Thoracic aorta (tissue), 2 donors: ENCODE measurements around the gene CYFIP1. TPM values are rescaled to one million over a fixed set of nuclear protein-coding genes. Genes with fewer than 3 reads are reported as not detected.

Source experiments
- ATAC-seq: fragments of 150-250 bp; one replicate; pipeline ENCODE4 v1.8.0; 2017; ENCODE audit warnings: low read depth; ENCODE audit not compliant: insufficient number of reproducible peaks, low FRiP score
- DNase-seq: peaks from one replicate; pipeline ENCODE4 v3.0.0-alpha.2; 2020; ENCODE audit warnings: low spot score
- H3K27ac ChIP-seq, 2 donors: fragments of 200-600 bp; sonication (generic); 1 replicate in 1 of 2; 2 replicates in 1 of 2; pipeline ENCODE4 v1.5.1; 2016; ENCODE audit warnings: mild to moderate bottlenecking in 2 of 2, moderate library complexity in 2 of 2
- H3K27me3 ChIP-seq: fragments of 200-600 bp; sonication (generic); replicated peaks from 2 replicates; pipeline ENCODE4 v1.6.0; 2016; ENCODE audit warnings: mild to moderate bottlenecking; ENCODE audit not compliant: insufficient read depth
- H3K36me3 ChIP-seq: fragments of 200-600 bp; sonication (generic); one replicate; pipeline ENCODE4 v1.5.1; 2016
- H3K4me1 ChIP-seq, 2 donors: fragments of 200-600 bp; sonication (generic); 1 replicate in 1 of 2; 2 replicates in 1 of 2; pipeline versions ENCODE4 v1.5.1 to v1.6.0; 2016; ENCODE audit warnings: low read depth in 2 of 2, mild to moderate bottlenecking in 1 of 2; ENCODE audit not compliant: control insufficient read depth in 1 of 2
- H3K4me3 ChIP-seq: fragments of 200-600 bp; sonication (generic); 2 replicates; pipeline ENCODE4 v1.5.1; 2016; ENCODE audit warnings: mild to moderate bottlenecking
- H3K9me3 ChIP-seq: fragments of 200-600 bp; sonication (generic); 2 replicates; pipeline ENCODE4 v1.5.1; 2016
- CTCF ChIP-seq: fragments of 200-600 bp; sonication (generic); IDR thresholded peaks from one replicate; pipeline ENCODE4 v1.5.1; 2019; ENCODE audit warnings: antibody characterized with exemption
- total RNA-seq, 2 donors: library from RNA; depleted of rRNA; stranded (reverse); fragments of >200 nt; gene quantifications; one replicate each; pipeline versions ENCODE4 v1.1.0 to v1.2.3, GENCODE V29; 2016

The CYFIP1 gene
- total RNA-seq, 2 donors from 2014 or later: 112 to 150 TPM

DNA sequence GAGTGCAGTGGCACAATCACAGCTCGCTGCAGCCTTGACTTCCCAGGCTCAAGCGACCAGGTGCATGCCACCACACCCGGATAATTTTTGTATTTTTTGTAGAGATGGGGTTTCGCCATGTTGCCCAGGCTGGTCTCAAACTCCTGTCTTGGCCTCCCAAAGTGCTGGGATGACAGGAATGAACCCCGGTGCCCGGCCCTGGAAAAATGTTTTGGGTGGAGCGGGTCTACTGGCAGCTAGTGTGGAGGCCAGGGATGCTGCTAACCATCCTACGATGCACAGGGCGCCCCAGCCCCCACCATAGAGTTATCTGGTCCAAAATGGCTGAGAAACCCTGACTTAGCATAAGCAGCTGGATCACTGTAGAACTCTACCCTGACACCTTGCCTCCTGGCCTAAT, 106.3 kb downstream of the CYFIP1 start:
- peaks cover 65% of the 10 kb centered on the region for H3K36me3 ChIP-seq
- no peak for ATAC-seq
- peaks cover 0 to 3% of the 10 kb centered on the region in 2 donors for H3K4me1 ChIP-seq
- DNase-seq: no peak
- TF ChIP-seq CTCF: no peak
- H3K4me3 ChIP-seq: no peak overlapping the region
- no peak overlapping the region for H3K27ac ChIP-seq
- H3K9me3 ChIP-seq: no peaks in the 10 kb centered on the region
- no peaks in the 10 kb centered on the region for H3K27me3 ChIP-seq

DNA sequence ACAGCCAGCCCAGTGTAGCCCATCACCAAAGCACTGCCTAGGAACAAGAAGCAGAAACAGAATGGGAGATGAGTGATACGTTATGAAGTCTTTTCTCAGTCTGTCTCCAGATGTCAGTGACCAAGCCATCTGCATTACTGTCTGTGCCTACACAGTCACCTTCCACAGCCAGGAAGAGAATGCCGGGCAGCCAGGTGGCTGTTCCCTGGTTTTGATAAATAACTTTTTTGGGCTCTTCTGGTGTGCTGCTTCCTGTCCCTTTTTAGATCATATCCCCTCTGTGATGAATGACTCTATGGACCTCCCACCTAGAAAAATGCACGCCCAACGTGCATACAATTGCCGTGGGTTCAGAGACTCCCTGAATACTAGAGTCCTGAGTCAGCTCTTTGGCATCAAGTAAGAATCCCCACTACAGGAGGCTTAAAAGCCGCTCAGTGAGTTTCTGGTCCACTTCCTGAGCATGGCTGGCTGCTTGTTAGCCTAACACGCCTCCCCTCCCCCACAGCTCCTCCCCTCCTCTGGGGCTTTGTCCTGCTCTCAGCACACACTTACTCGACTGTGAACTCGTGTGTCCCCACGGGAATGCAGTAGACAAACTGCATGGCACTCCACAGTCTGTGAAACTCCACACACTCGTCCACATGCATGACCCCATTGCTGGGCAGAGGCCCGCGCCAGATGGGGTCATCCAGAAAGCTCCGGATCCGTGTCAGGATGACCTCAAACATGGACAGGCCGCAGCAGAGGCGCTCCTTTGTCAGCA, 107.0 kb downstream of the CYFIP1 start:
- Histone ChIP-seq H3K9me3 (no peaks in the 10 kb centered on the region), H3K27ac (no peak overlapping the region), H3K27me3 (no peaks in the 10 kb centered on the region), H3K36me3 (peaks cover 68% of the 10 kb centered on the region), H3K4me3 (no peak overlapping the region), H3K4me1 (peaks cover 0 to 6% of the 10 kb centered on the region in 2 donors)
- DNase-seq (no peak), ATAC-seq (no peak)
- TF ChIP-seq CTCF: no peak

DNA sequence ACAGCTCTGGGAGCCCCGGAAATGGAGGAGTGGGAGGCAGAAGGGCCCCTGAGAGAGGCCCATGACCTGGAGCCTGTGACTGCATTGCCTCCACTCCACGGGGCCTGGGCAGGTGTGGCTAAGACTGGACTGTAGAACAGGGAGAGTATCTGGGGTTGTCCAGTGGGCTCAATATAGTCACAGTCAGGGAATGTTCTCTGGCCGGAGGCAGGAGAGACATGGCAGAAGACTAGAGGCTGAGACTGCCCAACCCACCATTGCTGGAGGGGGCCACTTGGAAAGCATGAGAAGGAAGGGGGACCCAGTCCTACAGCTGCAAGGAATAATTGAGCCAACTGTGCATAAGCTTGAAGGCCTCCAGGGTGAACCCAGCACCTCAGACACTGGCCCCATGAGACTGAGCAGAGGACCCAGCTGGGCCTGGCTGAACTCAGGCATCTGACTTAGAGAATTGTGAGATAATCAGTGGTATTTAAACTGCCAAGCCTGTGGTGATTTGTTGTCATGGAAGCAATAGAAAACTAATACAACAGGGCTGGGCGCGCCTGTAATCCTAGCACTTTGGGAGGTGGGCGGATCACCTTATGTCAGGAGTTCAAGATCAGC, 108.6 kb downstream of the CYFIP1 start:
- DNase-seq (no peak), ATAC-seq (no peak)
- Histone ChIP-seq H3K27me3 (no peaks in the 10 kb centered on the region), H3K4me1 (peaks cover 0 to 6% of the 10 kb centered on the region in 2 donors), H3K4me3 (no peak overlapping the region), H3K9me3 (no peaks in the 10 kb centered on the region), H3K27ac (no peak overlapping the region), H3K36me3 (peaks cover 62% of the 10 kb centered on the region)
- no peak for TF ChIP-seq CTCF

DNA sequence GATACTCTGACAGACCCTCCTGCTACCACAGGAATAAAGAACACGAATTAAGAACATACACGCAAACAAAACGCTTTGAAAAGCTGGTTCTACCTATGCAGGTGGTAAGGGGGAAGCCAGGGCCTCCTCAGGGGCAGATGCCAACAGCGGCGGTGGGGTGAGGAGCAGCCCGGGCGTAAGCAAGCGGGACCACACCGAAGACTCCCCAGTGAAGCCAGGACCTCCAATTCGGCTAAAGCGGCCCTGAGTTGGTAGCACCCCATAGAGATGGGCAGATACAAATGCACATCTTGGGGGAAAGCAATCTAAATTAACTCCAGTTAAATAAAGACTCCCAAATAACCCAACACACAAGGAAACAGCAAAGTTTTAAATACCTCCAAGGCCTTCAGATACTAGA, 109.3 kb downstream of the CYFIP1 start:
- Histone ChIP-seq H3K9me3 (no peaks in the 10 kb centered on the region), H3K27me3 (no peaks in the 10 kb centered on the region), H3K4me3 (no peak overlapping the region), H3K27ac (no peak overlapping the region), H3K4me1 (peaks cover 0 to 6% of the 10 kb centered on the region in 2 donors), H3K36me3 (peaks cover 61% of the 10 kb centered on the region)
- DNase-seq (no peak), ATAC-seq (no peak)
- TF ChIP-seq CTCF: no peak

DNA sequence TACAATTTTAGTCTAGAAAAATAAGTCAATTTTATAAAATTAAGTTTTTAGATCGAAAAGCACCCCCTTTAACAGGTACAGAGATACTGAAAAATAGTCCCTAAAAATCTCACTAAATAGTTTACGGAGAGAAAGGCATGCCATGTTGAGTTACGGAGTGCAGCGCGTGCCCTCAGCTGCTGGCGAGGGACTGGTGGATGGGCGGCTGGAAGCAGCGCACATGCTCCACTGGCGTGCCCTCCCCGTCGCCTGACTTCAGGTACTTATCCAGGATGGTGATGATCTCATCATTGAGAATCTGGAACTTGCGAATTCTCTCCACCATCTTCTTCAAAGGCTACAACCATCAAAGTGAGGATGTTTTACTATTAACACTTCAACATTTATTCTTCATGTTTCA, 110.3 kb downstream of the CYFIP1 start:
- Histone ChIP-seq H3K36me3 (peaks cover 59% of the 10 kb centered on the region), H3K4me3 (no peak overlapping the region), H3K4me1 (peaks cover 0 to 6% of the 10 kb centered on the region in 2 donors), H3K27ac (no peak overlapping the region), H3K9me3 (no peaks in the 10 kb centered on the region), H3K27me3 (no peaks in the 10 kb centered on the region)
- ATAC-seq (no peak), DNase-seq (no peak)
- no peak for TF ChIP-seq CTCF
